Right lobe of liver (tissue), 4 donors: ENCODE measurements around the gene CDC42BPB.

Experiments
- POLR2A ChIP-seq: fragments of 450-650 bp; IDR thresholded peaks from one replicate; pipeline ENCODE4 v1.6.1; 2017; ENCODE audit warnings: antibody characterized with exemption, mild to moderate bottlenecking
- TF ChIP-seq, protein P1 (sequence below), 4 donors: fragments of 200-600 bp in 3 of 4; fragments of 450-650 bp in 1 of 4; IDR thresholded peaks; one replicate each; pipeline versions ENCODE4 v1.5.1 to v1.8.0; 2016 to 2022; ENCODE audit warnings: antibody characterized with exemption in 4 of 4, mild to moderate bottlenecking in 2 of 4
- donor health status: DM: no; HTN: no; CAD: no.
- donor health status: DM: no; HTN: no; CAD: no.
- donor health status: DM: no; HTN: yes; CAD: no.

DNA sequence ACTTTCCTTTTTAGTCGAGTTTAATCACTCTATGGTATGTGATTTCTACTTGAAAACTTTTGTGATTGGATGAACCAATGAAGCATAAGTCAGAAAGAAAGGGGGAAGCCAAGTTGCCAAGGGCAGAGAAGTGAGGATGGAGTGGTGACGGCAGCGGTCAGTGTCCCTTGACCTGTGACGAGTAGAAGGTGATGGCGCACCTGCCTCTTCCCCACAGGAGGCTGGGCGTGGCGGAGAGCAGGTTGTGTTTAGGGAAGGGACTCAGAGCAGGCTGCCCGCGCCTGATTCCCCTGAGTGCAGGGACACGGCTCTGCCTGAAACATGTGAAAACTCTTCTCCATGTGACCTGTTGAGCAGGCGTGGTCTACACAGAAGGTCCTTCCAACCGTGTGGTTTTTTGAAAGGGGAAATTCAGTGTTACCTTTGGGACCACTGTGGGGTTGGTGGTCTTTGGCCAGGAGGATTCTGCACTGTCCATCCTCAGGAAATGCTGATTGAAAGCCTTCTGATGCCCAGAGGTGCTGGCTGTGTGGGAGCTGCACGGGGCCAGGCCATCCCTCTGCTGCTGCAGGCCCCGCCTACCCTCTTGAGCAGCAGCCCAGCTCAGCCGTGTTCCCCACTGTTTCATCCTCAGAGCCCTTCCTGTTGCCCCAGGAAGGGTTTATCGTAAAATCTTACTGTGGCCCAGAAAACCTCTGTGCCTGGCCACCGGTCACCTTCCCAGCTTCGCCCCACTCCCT is 158.4 kb downstream of the CDC42BPB start:
- TF ChIP-seq POLR2A = no peak
- TF ChIP-seq, protein P1, sequence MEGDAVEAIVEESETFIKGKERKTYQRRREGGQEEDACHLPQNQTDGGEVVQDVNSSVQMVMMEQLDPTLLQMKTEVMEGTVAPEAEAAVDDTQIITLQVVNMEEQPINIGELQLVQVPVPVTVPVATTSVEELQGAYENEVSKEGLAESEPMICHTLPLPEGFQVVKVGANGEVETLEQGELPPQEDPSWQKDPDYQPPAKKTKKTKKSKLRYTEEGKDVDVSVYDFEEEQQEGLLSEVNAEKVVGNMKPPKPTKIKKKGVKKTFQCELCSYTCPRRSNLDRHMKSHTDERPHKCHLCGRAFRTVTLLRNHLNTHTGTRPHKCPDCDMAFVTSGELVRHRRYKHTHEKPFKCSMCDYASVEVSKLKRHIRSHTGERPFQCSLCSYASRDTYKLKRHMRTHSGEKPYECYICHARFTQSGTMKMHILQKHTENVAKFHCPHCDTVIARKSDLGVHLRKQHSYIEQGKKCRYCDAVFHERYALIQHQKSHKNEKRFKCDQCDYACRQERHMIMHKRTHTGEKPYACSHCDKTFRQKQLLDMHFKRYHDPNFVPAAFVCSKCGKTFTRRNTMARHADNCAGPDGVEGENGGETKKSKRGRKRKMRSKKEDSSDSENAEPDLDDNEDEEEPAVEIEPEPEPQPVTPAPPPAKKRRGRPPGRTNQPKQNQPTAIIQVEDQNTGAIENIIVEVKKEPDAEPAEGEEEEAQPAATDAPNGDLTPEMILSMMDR (IDR thresholded peaks at IDR 0.05) = no peak
